ENCODE data around the gene CTNNA2.
"Not testable (repeated sequence)": the region's sequence is repeated elsewhere in the genome, so short reads cannot be mapped to it uniquely, and the experiment has no call there.

The CTNNA2 gene

DNA sequence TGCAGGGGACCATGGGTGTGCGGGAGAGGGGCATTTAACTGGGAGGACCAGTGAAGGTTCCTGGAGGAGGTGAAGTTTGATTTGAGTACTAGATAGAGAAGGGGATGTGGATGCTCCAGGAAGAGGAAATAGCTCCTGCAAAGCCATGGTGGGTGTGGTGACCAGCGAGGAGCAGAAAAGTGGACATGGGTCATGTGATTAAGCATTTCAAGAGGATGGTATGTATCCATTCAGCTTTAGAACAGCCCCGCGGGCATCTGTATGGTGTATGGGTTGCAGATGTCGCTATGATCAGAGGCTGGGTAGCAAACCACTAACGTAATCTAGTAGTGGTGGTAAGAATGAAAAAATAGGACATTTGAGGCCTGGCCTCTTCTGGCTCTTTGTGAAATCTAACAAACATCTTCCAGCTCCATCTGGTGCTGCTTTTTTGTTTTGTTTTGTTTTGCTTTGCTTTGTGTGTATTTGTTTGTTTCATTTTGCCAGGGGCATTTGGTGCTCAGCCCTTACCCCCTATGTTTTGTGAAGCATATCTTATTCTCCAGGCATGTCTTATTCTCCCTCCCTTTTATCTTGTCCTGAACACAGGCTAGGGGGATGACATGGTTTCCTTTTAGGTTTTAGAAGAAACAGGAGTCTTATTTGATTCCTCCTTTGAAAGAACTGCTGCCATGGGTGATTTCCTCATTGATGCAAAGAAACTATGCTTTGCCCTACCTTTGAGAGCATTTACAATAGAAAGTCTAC is 565.6 kb downstream of the CTNNA2 start:
- no peak for DNase-seq (ENCODE audit: low spot score)

DNA sequence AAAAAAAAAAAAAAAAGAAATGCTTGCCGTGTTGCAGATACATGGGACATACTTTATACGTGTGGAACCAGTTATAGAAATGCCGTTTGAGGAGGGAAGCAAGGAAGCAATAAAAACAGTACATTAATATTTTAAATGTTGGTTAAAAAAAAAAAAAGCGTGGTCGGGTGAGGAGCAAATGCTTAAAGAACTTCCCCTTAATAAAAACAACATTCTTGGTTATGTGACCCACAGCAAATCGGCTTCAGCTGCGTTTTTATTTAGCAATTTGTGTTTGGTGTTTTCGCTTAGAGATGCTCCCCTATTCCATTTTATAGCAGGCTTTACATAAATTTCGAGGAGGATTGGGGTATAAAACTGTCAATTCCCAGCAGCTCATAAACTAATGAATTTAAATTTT is 568.1 kb downstream of the CTNNA2 start:
- no peak for DNase-seq (ENCODE audit: low spot score)

DNA sequence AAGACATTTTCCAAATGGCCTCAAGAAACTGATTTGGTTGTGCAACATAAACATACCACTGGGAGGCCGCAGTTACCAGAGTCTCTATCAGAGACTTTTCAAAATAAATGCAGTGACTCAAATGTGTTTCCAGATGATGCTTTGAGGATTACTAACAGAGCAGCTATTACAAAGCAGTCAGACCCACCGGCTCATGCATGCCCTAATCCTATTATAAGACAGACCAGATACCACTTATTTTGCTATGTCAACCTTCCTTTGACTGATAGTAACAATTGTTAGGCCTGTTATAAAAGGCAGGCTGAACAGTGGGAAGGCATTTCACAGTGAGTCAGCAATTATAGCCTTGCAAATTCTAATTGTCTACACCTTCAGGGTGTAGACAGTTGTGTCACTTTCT is 574.0 kb downstream of the CTNNA2 start:
- no peak for DNase-seq (ENCODE audit: low spot score)

DNA sequence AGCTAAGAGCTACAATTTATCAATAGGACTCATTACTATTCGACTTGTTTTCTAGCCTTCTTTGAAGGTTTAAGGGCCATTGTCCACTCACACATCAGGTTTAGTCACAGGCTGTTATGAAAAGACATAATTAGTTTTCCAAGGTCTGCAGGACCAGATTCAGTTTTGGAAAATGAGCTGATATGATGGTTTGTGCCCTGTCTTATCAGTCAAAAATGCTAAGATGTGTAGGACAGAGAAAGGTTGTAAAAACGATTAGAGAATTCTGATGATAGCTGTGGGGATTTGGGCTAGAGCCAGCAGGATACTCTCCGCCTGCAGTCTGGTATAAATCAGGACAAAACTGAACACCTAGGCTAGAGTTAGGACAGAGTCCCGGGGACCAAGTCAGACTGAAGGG is 578.4 kb downstream of the CTNNA2 start:
- DNase-seq (ENCODE audit: low spot score), result no peak

DNA sequence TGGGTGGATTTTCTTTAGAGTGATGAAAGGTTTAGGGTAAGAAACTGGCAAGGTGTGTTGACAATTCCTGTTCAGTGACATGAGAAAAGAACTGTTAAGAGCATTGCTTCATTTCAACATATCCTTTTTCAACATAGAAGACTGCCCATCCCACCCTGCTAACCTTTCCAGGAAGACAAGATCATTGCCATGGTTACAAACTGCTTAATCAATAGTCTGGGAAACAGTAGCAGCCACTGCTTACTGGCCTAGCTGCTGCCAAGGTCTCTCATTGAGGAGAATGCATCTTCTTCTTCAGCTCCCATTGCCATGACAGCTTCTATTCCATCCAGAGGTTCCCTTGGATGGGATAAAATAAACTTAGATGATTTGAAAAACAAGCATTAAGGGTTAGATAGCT is 579.6 kb downstream of the CTNNA2 start:
- no peak for DNase-seq (ENCODE audit: low spot score)

DNA sequence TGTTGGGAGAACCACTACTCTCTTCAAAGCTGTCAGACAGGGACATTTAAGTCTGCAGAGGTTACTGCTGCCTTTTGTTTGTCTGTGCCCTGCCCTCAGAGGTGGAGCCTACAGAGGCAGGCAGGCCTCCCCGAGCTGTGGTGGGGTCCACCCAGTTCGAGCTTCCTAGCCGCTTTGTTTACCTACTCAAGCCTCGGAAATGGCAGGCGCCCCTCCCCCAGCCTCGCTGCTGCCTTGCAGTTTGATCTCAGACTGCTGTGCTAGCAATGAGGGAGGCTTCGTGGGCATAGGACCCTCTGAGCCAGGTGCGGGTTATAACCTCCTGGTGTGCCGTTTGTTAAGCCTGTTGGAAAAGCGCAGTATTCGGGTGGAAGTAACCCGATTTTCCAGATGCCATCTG is 585.7 kb downstream of the CTNNA2 start:
- DNase-seq (ENCODE audit: low spot score), result not testable (repeated sequence)

DNA sequence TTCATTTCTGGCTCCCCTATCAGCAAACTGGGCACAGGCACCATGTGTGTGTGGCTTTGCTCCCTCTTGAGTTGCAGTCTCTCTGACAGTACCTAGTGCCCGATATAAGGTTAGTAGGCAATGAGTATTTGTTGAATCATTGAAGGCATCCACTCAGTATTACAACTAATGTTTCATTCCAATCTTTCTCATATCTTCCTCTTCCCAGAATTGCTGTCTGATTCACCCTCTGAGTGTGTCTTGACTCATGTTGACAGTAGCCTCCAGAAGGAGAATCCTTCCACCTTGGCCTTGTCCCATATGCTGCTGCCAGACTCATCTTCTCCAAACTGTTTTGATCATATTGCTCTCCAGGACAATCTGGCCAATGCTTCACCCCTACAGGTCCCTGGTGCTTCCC is 589.2 kb downstream of the CTNNA2 start:
- peak; percentile 35 for DNase-seq (ENCODE audit: low spot score)

DNA sequence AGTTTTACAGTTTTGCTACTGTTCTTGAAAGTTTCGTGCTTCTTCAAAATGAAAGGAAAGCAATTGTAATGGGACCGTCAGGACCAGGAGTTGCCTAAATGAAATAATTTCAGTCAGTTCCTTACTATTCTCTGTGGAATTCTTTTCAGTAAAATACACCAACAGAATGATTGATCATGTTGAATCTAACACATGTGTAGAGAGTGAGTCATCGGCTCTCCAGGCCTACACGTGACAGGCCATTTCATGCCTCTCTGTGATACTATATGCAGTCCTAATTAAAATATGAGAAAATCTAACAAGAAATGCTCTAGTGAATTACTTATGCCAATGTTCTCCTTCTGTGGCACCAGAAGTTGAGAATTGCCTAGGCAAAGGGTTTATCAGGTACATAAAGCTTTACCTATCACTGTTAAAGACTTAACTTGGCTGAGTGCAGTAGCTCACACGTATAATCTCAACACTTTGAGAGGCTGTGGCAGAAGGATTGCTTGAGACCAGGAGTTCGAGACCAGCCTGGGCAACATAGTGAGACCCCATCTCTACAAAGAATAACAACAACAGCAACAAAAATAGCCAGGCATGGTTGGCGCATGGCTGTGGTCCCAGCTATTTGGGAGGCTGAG is 592.3 kb downstream of the CTNNA2 start:
- DNase-seq (ENCODE audit: low spot score), result no peak

DNA sequence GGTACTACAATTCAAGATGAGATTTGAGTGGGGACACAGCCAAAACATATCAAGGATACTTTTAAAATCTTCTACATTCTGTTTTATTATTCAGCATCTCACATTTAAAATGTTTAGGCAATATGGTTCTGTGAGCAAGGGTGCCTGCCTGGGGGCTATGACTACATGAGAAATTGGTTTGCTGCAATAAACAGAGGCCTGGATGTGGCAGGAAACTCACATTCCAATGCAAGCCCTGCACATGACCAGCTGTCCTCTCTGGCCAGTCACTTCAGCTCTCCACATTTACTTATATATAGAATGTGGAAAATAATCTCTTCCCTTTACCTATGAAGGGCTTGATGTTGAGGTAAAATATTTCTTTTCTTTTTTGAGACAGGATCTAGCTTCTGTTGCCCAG is 598.3 kb downstream of the CTNNA2 start:
- DNase-seq (ENCODE audit: low spot score), result no peak

DNA sequence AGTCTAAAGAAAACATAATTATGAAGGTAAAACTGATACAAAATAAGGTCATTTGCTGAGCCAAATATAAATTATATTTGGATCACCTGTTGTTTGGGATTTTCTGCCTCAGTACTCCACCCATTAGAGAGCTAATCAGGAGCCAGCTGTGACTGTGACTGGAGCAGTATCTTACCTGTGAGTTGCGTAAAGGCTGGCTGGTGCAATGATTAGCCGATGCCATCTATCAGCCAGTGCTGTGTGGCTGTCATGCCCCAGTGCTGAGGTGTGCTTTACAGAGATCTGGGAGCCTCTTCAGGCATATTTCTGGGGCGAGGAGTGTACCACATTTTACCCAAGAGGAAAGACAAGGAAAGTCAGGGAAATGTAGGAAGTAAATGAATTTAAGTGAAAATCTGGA is 599.9 kb downstream of the CTNNA2 start:
- no peak for DNase-seq (ENCODE audit: low spot score)

DNA sequence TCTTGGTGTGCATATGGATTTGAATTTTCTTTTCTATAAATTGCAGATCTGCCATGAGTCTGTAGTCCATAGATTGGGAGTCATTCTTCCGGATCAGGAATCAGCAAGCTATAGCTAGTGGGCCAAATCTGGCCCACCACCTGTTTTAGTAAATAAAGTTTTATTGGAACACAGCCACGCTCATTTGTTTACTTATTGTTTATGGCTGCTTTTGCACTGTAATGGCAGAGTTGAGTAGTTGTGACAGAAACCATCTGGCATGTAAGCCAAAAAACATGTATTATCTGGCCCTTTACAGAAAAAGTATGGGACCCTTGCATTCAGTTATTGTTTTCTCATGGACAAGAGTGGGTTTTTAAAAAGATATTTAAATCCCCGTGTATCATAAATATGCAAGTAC is 600.5 kb downstream of the CTNNA2 start:
- DNase-seq (ENCODE audit: low spot score), result no peak

DNA sequence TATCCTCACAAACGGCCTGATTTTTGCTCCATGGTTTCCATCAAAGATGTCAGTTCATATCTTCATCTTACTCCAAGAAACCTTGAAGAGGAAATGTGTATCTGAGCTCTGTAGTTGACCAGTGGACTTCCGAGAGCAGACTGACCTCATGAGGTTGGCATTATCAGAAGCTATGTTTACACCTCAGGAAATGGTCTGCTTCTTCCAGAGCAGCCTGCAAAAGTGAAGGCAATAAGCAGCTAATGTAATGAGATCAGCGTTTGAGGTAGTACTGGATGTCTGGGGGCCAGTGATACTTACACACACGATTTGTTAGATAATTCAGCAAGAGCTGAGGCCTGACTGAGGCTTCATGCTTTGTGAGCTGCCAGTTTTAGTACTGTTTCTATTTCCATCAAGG is 602.0 kb downstream of the CTNNA2 start:
- no peak for DNase-seq (ENCODE audit: low spot score)

DNA sequence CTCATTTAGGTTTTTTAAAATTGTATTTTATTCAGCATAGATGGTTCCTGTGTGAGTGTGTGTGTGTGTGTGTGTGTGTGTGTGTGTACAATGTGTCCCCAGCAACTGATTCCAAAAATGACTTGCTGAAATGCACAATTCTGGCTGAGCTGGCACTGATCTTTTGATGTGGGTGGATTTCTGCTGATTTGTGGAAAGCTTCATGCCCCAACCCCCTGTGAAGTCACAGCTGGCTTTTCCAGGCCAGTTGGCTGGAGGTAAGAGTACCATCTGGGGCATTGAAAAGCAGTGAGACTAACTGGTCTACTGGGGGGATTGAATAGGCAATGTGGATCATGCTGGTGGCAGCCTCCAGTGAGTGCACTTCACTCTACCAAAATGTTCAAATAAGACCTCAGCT is 604.5 kb downstream of the CTNNA2 start:
- DNase-seq (ENCODE audit: low spot score), result no peak

DNA sequence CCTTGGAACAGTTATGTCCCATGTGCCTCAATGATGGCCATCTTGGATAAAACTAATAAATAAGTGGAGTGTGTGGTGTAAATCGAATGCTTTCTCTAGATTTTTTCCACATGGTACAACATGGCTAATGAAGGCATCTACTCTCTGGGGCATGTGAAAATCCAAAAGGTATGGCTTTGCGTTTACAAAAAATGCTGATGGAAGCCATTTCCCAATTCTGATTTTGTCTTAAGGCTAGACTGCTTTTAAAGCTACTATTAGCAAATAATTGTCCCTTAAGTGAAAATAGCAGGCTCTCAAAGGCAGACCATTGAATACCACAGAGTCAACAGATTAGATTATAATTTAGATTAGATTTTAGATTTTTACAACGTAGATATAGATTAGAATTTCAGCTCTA is 608.0 kb downstream of the CTNNA2 start:
- DNase-seq (ENCODE audit: low spot score), result no peak

DNA sequence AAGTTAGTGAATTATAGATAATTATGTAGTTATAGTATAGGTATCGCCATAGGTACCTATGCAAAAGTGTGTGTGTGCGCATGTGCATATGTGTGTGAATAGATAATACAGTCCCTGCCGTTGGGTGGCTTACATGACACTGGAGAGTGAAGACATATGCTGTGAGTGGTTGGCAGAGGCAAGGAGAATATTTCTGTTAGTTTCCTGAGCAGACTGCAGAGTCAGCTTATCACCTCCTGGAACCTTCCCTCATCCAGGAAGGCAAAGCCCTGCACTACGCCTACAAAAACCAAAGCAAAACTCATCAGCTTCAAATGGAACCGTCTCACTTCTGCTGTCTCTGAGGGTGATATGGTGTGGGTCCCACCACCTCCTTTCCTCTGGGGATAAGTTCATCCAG is 609.8 kb downstream of the CTNNA2 start:
- DNase-seq (ENCODE audit: low spot score), result no peak

DNA sequence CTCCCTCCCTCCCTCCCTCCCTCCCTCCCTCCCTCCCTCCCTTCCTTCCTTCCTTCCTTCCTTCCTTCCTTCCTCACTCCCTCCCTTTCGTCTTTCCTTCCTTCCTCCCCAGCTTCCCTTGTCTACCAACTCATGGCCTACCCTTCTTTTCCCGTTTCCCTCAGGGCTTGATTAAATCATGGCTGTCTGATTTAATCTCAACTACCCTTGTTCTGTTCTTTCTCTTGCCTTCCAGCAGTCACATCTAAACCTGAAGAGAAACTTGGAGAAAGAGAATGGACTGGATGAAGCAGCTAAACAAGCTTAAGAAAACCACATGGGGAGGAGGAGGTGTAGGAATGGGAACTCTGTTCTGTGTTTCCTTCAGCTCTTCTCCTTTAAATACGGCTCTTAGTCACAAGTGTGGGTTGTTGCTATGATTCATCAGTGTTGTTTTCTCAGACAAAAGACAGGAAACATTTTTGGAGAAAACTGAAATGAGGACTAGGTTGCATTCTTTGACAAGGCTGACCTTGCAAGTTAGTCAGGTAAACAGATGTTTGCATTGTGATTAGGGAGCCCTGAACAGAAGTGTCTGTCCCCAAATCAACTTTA is 613.8 kb downstream of the CTNNA2 start:
- peak; percentile 12 for DNase-seq (ENCODE audit: low spot score)

DNA sequence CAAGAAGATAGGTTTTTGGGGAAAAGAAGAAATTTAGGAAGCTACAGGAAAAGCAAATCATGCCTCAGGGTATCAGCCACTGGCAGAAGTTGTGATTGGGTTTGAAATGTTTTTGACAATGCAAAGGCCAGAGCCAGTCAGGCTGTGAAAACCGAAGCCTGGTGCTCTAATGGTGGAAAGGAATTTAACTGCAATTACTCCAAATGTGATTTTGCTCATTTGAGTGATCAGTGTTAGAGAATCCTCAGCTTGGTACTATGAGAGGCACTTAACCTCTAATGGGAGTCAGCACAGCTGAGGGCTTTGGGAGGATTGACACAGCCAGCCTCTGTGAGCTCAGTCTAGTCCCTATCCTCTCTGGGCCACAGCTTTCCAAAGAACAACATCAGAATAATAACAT is 615.2 kb downstream of the CTNNA2 start:
- DNase-seq (ENCODE audit: low spot score), result no peak

DNA sequence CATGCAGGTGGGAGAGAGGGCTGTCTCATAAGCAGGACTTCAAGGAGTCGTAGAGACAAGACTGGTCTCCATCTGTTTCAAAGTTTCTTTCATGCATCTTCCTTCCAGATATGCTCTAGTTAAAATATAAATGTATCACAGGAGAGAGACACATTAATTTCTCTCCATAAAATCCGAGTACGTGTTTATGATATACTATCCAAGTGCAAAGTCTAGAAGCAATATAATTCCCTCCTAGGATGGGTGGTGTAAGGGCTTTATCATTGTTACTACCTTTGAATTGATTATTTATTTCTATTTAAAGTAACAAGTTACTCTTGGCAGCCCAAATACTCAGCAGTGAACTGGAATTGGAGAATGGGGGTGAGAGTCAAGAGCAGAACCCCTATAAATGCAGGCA is 619.4 kb downstream of the CTNNA2 start:
- no peak for DNase-seq (ENCODE audit: low spot score)

DNA sequence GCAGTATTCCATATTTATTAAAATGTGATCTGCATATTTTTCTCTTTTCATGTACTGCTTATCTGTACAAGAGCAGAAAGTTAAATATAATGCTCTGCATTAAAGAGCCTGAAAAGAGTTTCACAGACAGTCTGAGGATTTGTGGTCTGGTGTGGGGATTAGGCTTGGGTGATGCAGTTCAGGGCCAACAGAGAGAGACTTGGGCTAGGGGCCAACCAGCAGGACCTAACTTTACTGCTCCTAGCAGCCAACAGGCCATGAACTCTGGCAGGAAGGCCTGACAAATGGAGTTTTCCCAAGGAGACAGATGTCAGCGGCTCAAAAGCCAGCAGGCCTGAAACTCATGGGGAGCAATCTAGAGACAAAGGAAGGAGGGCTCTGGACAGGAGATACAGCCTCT is 622.1 kb downstream of the CTNNA2 start:
- no peak for DNase-seq (ENCODE audit: low spot score)

DNA sequence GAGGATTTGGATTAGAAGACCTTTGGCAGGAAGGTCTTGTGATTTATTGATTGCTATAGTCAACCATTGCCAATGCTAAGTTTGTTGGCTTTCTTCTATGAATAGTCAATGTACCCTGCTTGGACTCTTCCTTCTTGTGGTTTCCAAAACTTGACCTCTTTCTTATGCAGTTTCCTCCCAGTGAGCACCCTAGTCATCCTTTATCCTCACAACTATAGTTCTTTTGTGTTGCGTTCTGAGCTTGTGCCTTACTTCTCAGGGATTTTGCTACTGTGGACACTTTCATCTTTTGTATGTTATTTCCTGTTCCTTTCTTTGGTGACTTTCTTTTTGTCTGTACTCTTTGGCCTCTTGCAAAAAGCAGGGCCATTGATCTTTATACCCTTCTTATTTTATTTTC is 623.5 kb downstream of the CTNNA2 start:
- no peak for DNase-seq (ENCODE audit: low spot score)

DNA sequence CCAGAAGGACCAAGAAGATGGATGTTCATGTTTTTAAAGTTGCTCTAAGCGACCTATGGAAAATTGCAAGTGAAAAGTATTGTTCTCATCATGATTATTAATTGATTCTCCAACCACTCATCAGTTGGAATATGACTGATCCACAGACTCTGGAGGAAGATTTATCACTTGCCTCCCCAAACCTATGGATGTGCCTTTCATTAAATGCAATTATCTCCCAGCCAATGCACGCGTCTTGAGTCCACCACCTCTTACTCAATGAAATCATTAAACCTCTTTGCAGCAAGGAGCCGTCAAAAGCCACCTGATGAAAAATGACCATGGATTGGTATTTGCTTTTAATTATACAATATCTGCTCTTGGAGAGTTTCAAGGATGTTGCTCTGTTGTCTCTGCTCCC is 626.1 kb downstream of the CTNNA2 start:
- DNase-seq (ENCODE audit: low spot score), result no peak

DNA sequence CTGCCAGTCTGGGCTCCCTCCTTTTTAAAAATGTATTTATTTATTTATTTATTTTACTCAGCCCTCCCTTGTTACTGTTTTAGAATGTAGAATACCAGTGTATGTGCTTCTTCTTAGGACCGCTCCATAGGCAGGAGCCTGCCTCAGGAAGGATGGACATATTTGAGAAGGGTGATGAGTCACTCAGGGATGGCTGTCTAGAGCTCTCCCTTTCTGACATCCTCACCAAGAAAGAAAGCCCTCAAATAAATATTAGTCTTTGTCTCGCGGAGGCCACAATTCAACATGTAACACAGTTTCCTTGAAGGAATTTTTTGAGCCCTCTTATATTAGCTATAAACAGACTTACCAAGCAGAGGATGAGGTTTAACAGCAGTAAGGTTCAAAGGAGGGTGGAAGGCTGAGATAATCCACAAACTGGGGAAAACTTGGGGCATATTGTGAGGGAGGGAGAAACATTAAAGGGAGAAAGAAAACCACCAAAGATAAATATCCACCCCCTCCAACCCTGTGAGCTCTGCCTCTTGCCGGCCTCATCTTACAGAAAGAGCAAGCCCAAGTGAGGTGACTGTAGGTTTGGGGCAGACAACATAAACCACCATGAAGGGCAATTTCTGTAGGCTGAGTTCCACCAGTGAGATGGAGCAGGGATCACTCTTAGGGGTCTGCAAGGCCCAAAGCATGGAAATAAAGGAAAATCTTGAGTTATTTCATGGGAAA is 628.3 kb downstream of the CTNNA2 start:
- DNase-seq (ENCODE audit: low spot score), result no peak

DNA sequence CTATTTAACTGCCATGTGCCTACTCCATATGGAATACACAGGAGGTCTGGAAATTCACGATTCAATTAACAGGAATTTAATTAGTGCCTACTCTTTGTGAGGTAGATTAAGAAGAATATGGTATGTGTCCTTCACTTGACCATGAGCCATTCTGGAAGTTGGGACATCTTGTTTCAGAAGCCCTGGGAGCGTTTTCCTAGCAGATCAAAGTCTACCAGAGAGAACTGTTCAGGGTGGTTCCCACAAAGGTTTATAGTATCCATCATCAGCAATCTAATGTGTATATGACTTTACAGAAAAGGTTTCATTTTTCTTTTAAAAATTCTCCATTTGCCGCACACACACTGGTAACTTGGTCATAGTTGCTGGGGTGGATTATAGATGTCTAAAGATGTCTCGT is 632.6 kb downstream of the CTNNA2 start:
- DNase-seq (ENCODE audit: low spot score), result no peak

Data from RKO (cell line).